WTC11 (cell line): ENCODE results near the gene MYO6. TPM values are rescaled to one million over a fixed set of nuclear protein-coding genes. Genes with fewer than 3 reads are reported as not detected.

Source experiments
- ATAC-seq: fragments of 200-7000 bp; cut with Tn5 transposase; 2 replicates; pipeline ENCODE4 v1.10.0; 2021; ENCODE audit warnings: mild to moderate bottlenecking, moderate library complexity
- CTCF ChIA-PET: fragments of 300-600 bp; sonication (Branson Sonifier 250); formaldehyde crosslinking; loops from one replicate; lab custom pipeline; 2021; ENCODE audit warnings: antibody characterized with exemption; lab: Charles Lee
- POLR2A ChIA-PET: fragments of 350-600 bp; sonication (Branson Sonifier 250); formaldehyde crosslinking; loops from one replicate; lab custom pipeline; 2021; ENCODE audit warnings: antibody characterized with exemption; lab: Charles Lee
- DNase-seq: peaks from one replicate; pipeline ENCODE4 v3.0.0; 2021; ENCODE audit warnings: low spot score
- H3K27ac Mint-ChIP-seq: 2 replicates; pipeline ENCODE4 v1.8.0; 2021; ENCODE audit warnings: mixed read lengths
- H3K27me3 Mint-ChIP-seq: 2 replicates; pipeline ENCODE4 v1.8.0; 2021; ENCODE audit warnings: low read depth, mild to moderate bottlenecking, moderate library complexity, mixed read lengths
- H3K36me3 Mint-ChIP-seq: 2 replicates; pipeline ENCODE4 v1.8.0; 2021; ENCODE audit warnings: mixed read lengths
- H3K4me1 Mint-ChIP-seq: 2 replicates; pipeline ENCODE4 v1.8.0; 2022; ENCODE audit warnings: mixed read lengths
- H3K4me3 Mint-ChIP-seq: 2 replicates; pipeline ENCODE4 v1.8.0; 2021; ENCODE audit warnings: mild to moderate bottlenecking, moderate library complexity, mixed read lengths
- H3K9me3 Mint-ChIP-seq: 2 replicates; pipeline ENCODE4 v1.8.0; 2021; ENCODE audit warnings: mixed read lengths
- ATF1 ChIP-seq: sonication (generic); formaldehyde crosslinking; IDR thresholded peaks from 2 replicates; pipeline ENCODE4 v1.8.1; 2023; ENCODE audit warnings: mild to moderate bottlenecking, moderate library complexity, missing genetic modification reagents
- CTCF ChIP-seq: fragments of 200-600 bp; IDR thresholded peaks from 2 replicates; pipeline ENCODE4 v1.8.0; 2022; ENCODE audit warnings: antibody characterized with exemption
- E2F1 ChIP-seq: sonication (generic); formaldehyde crosslinking; IDR thresholded peaks from 2 replicates; pipeline ENCODE4 v1.8.0; 2022; ENCODE audit warnings: mild to moderate bottlenecking, missing genetic modification reagents
- E2F5 ChIP-seq: sonication (generic); formaldehyde crosslinking; IDR thresholded peaks from 2 replicates; pipeline ENCODE4 v1.8.1; 2022; ENCODE audit warnings: mild to moderate bottlenecking, moderate library complexity, missing genetic modification reagents
- ESRRA ChIP-seq: sonication (generic); formaldehyde crosslinking; IDR thresholded peaks from 2 replicates; pipeline ENCODE4 v1.8.1; 2022; ENCODE audit warnings: mild to moderate bottlenecking, missing genetic modification reagents, borderline replicate concordance
- GTF2I ChIP-seq: fragments of 250-450 bp; sonication (Bioruptor Pico); conservative IDR thresholded peaks from 2 replicates; pipeline ENCODE4 v1.4.0; 2021; ENCODE audit warnings: mild to moderate bottlenecking
- IRF1 ChIP-seq: sonication (generic); formaldehyde crosslinking; IDR thresholded peaks from 2 replicates; pipeline ENCODE4 v1.8.0; 2023; ENCODE audit warnings: missing genetic modification reagents
- JAZF1 ChIP-seq: fragments of 250-450 bp; sonication (Bioruptor Pico); IDR thresholded peaks from 2 replicates; pipeline ENCODE4 v1.9.0; 2021; ENCODE audit warnings: moderate library complexity, mild to moderate bottlenecking, inconsistent platforms
- MYBL2 ChIP-seq: sonication (generic); formaldehyde crosslinking; IDR thresholded peaks from 2 replicates; pipeline ENCODE4 v1.8.1; 2023; ENCODE audit warnings: mild to moderate bottlenecking, moderate library complexity, missing genetic modification reagents
- NFYB ChIP-seq: sonication (generic); formaldehyde crosslinking; conservative IDR thresholded peaks from 2 replicates; pipeline ENCODE4 v1.8.0; 2022; ENCODE audit warnings: low read depth, missing genetic modification reagents
- NR1H2 ChIP-seq: sonication (generic); formaldehyde crosslinking; IDR thresholded peaks from 2 replicates; pipeline ENCODE4 v1.9.0; 2021; ENCODE audit warnings: mild to moderate bottlenecking, moderate library complexity, missing genetic modification reagents
- PREB ChIP-seq: sonication (generic); formaldehyde crosslinking; IDR thresholded peaks from 2 replicates; pipeline ENCODE4 v1.8.1; 2022; ENCODE audit warnings: mild to moderate bottlenecking, missing genetic modification reagents, moderate library complexity, borderline replicate concordance
- ZNF219 ChIP-seq: sonication (generic); formaldehyde crosslinking; IDR thresholded peaks from 2 replicates; pipeline ENCODE4 v1.8.0; 2023; ENCODE audit warnings: missing genetic modification reagents, mild to moderate bottlenecking, borderline replicate concordance
- ZNF281 ChIP-seq: sonication (generic); formaldehyde crosslinking; IDR thresholded peaks from 2 replicates; pipeline ENCODE4 v1.8.0; 2023; ENCODE audit warnings: mild to moderate bottlenecking, missing genetic modification reagents
- ZNF317 ChIP-seq: sonication (generic); formaldehyde crosslinking; IDR thresholded peaks from 2 replicates; pipeline ENCODE4 v1.8.1; 2023; ENCODE audit warnings: low read depth, mild to moderate bottlenecking, moderate library complexity, missing genetic modification reagents, borderline replicate concordance
- ZNF423 ChIP-seq: fragments of 250-450 bp; sonication (Bioruptor Pico); IDR thresholded peaks from 2 replicates; pipeline ENCODE4 v2.1.2; 2022; ENCODE audit warnings: mild to moderate bottlenecking, moderate library complexity
- ZNF671 ChIP-seq: fragments of 250-450 bp; sonication (Bioruptor Pico); IDR thresholded peaks from 2 replicates; pipeline ENCODE4 v1.8.0; 2021; ENCODE audit warnings: mild to moderate bottlenecking
- total RNA-seq: library from RNA; stranded (reverse); gene quantifications from 3 replicates; pipeline ENCODE4 v1.2.3, GENCODE V29; 2021
- TF ChIP-seq, protein P1 (sequence below): sonication (generic); formaldehyde crosslinking; IDR thresholded peaks from 2 replicates; pipeline ENCODE4 v1.8.1; 2023; ENCODE audit warnings: mild to moderate bottlenecking, missing genetic modification reagents
- TF ChIP-seq, protein P2 (sequence below): fragments of 250-450 bp; sonication (Bioruptor Pico); IDR thresholded peaks from 2 replicates; pipeline ENCODE4 v1.9.0; 2021; ENCODE audit warnings: mild to moderate bottlenecking
- TF ChIP-seq, protein P3 (sequence below): sonication (generic); formaldehyde crosslinking; IDR thresholded peaks from 2 replicates; pipeline ENCODE4 v1.8.1; 2022; ENCODE audit warnings: low read depth, mild to moderate bottlenecking, moderate library complexity, missing genetic modification reagents, borderline replicate concordance
- TF ChIP-seq, protein P4 (sequence below): sonication (generic); formaldehyde crosslinking; conservative IDR thresholded peaks from 2 replicates; pipeline ENCODE4 v1.8.1; 2023; ENCODE audit warnings: mild to moderate bottlenecking, low read depth, missing genetic modification reagents, moderate library complexity

The MYO6 gene
- total RNA-seq, 1 experiment from 2014 or later: 32.6 TPM

- POLR2A ChIA-PET: no interaction called here
- H3K27me3 Mint-ChIP-seq: no peaks in the 10 kb centered on the region
- H3K36me3 Mint-ChIP-seq: peaks cover 4% of the 10 kb centered on the region
- H3K27ac Mint-ChIP-seq: no peak overlapping the region
- TF ChIP-seq, protein P1, sequence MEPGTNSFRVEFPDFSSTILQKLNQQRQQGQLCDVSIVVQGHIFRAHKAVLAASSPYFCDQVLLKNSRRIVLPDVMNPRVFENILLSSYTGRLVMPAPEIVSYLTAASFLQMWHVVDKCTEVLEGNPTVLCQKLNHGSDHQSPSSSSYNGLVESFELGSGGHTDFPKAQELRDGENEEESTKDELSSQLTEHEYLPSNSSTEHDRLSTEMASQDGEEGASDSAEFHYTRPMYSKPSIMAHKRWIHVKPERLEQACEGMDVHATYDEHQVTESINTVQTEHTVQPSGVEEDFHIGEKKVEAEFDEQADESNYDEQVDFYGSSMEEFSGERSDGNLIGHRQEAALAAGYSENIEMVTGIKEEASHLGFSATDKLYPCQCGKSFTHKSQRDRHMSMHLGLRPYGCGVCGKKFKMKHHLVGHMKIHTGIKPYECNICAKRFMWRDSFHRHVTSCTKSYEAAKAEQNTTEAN: no peak
- TF ChIP-seq ZNF219 (CRISPR knock-in tag) (no peak), ZNF671 (no peak), ZNF281 (CRISPR knock-in tag) (no peak), NR1H2 (CRISPR knock-in tag) (no peak), E2F5 (CRISPR knock-in tag) (no peak), ATF1 (CRISPR knock-in tag) (no peak), ZNF317 (CRISPR knock-in tag) (no peak), PREB (CRISPR knock-in tag) (no peak), IRF1 (CRISPR knock-in tag) (no peak), ESRRA (CRISPR knock-in tag) (no peak), CTCF (no peak), ZNF423 (no peak)
- TF ChIP-seq, protein P2, sequence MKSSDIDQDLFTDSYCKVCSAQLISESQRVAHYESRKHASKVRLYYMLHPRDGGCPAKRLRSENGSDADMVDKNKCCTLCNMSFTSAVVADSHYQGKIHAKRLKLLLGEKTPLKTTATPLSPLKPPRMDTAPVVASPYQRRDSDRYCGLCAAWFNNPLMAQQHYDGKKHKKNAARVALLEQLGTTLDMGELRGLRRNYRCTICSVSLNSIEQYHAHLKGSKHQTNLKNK (CRISPR knock-in tag): no peak
- peaks cover 10% of the 10 kb centered on the region for H3K9me3 Mint-ChIP-seq
- no peaks in the 10 kb centered on the region for H3K4me1 Mint-ChIP-seq
- ATAC-seq: peak; percentile 58
- CTCF ChIA-PET: interaction anchor here (1.3 kb wide), 1 partner anchor 387 kb away, joined by 3 read pairs; no protein-coding TSS in a partner anchor
- DNase-seq: no peak
- no peak overlapping the region for H3K4me3 Mint-ChIP-seq
Measured at GRCh38 chr6:75963569-75963968, 214.5 kb downstream of the MYO6 start.

- Mint-ChIP-seq H3K4me3 (no peak overlapping the region), H3K36me3 (no peaks in the 10 kb centered on the region), H3K27ac (no peak overlapping the region), H3K9me3 (no peaks in the 10 kb centered on the region), H3K27me3 (no peaks in the 10 kb centered on the region), H3K4me1 (no peaks in the 10 kb centered on the region)
- POLR2A ChIA-PET: no interaction called here
- CTCF ChIA-PET: no interaction called here
- DNase-seq (no peak), ATAC-seq (no peak)
- TF ChIP-seq, protein P3, sequence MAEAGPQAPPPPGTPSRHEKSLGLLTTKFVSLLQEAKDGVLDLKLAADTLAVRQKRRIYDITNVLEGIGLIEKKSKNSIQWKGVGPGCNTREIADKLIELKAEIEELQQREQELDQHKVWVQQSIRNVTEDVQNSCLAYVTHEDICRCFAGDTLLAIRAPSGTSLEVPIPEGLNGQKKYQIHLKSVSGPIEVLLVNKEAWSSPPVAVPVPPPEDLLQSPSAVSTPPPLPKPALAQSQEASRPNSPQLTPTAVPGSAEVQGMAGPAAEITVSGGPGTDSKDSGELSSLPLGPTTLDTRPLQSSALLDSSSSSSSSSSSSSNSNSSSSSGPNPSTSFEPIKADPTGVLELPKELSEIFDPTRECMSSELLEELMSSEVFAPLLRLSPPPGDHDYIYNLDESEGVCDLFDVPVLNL (CRISPR knock-in tag): no peak
- TF ChIP-seq GTF2I (no peak), E2F1 (CRISPR knock-in tag) (no peak), MYBL2 (CRISPR knock-in tag) (no peak), JAZF1 (no peak), NFYB (CRISPR knock-in tag) (no peak)
- TF ChIP-seq, protein P4, sequence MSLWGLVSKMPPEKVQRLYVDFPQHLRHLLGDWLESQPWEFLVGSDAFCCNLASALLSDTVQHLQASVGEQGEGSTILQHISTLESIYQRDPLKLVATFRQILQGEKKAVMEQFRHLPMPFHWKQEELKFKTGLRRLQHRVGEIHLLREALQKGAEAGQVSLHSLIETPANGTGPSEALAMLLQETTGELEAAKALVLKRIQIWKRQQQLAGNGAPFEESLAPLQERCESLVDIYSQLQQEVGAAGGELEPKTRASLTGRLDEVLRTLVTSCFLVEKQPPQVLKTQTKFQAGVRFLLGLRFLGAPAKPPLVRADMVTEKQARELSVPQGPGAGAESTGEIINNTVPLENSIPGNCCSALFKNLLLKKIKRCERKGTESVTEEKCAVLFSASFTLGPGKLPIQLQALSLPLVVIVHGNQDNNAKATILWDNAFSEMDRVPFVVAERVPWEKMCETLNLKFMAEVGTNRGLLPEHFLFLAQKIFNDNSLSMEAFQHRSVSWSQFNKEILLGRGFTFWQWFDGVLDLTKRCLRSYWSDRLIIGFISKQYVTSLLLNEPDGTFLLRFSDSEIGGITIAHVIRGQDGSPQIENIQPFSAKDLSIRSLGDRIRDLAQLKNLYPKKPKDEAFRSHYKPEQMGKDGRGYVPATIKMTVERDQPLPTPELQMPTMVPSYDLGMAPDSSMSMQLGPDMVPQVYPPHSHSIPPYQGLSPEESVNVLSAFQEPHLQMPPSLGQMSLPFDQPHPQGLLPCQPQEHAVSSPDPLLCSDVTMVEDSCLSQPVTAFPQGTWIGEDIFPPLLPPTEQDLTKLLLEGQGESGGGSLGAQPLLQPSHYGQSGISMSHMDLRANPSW (CRISPR knock-in tag): no peak
Measured at GRCh38 chr6:75968143-75968542, 219.1 kb downstream of the MYO6 start.
